BE2C (cell line): ENCODE data around the gene GET3.
"Not testable (repeated sequence)": the region's sequence is repeated elsewhere in the genome, so short reads cannot be mapped to it uniquely, and the experiment has no call there.

Experiments
- DNase-seq: peaks from one replicate; pipeline ENCODE4 v3.0.0-alpha.2; 2020
- H3K27me3 ChIP-seq: fragments of 250-450 bp; sonication (Bioruptor Pico); 2 replicates; pipeline ENCODE4 v1.5.1; 2020; ENCODE audit warnings: mild to moderate bottlenecking
- H3K36me3 ChIP-seq: fragments of 250-450 bp; sonication (Bioruptor Pico); 2 replicates; pipeline ENCODE4 v1.5.1; 2020; ENCODE audit warnings: mild to moderate bottlenecking
- H3K4me1 ChIP-seq: fragments of 250-450 bp; sonication (Bioruptor Pico); 2 replicates; pipeline ENCODE4 v1.5.1; 2020
- H3K4me3 ChIP-seq: 2 replicates; pipeline ENCODE4 v1.5.1; 2011; ENCODE audit warnings: low read depth, low read length
- H3K9me3 ChIP-seq: fragments of 250-450 bp; sonication (Bioruptor Pico); 2 replicates; pipeline ENCODE4 v1.5.1; 2020
- TF ChIP-seq, protein P1 (sequence below): IDR thresholded peaks from 2 replicates; pipeline ENCODE4 v1.5.1; 2012; ENCODE audit warnings: mild to moderate bottlenecking, low read depth, low read length

Gene GET3

DNA sequence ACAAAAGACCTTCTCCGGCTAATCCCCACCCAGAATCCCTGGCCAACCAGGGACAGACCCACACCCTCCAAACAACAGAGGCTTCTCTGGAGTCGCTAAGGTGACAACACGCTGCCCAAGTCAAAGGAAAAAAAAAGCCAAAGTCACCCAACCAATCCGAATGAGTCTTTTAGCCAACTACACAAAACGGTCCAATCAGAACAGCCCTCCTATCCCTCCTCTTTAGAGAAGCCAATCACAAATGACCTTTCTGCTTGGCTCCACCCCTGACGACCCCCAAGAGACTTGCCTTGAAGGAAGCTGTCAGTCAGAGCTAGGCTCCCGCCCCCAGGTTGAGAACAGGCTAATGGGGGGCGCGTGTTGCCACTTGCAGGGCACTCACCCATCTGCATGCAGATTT, 34.3 kb upstream of the GET3 start:
- H3K27me3 ChIP-seq, result no peaks in the 10 kb centered on the region
- no peaks in the 10 kb centered on the region for H3K9me3 ChIP-seq
- peaks cover 6% of the 10 kb centered on the region for H3K4me1 ChIP-seq
- DNase-seq, result peak; percentile 85
- H3K36me3 ChIP-seq, result peaks cover 90% of the 10 kb centered on the region
- TF ChIP-seq, protein P1, sequence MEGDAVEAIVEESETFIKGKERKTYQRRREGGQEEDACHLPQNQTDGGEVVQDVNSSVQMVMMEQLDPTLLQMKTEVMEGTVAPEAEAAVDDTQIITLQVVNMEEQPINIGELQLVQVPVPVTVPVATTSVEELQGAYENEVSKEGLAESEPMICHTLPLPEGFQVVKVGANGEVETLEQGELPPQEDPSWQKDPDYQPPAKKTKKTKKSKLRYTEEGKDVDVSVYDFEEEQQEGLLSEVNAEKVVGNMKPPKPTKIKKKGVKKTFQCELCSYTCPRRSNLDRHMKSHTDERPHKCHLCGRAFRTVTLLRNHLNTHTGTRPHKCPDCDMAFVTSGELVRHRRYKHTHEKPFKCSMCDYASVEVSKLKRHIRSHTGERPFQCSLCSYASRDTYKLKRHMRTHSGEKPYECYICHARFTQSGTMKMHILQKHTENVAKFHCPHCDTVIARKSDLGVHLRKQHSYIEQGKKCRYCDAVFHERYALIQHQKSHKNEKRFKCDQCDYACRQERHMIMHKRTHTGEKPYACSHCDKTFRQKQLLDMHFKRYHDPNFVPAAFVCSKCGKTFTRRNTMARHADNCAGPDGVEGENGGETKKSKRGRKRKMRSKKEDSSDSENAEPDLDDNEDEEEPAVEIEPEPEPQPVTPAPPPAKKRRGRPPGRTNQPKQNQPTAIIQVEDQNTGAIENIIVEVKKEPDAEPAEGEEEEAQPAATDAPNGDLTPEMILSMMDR, result no peak
- no peak overlapping the region for H3K4me3 ChIP-seq

DNA sequence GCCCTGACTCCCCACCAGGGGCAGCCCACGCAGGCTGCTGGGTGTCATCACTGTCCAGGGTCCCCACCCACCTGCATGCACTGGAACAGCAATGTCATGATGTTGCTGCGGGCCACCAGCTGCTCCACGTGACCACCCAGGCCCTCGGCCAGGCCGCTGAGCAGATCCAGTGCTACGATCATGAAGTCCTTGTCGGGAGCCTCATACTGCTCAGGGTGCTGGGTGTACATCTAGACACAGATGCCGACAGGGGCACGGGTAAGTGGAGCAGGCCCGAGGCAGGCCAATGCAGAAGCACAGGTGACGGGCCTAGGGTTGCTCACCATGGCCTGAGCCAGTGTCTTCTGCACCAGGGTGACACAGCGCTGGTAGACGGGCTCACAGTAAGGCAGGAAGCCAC, 32.1 kb upstream of the GET3 start:
- TF ChIP-seq, protein P1, result no peak
- Histone ChIP-seq H3K27me3 (no peaks in the 10 kb centered on the region), H3K4me1 (peaks cover 6% of the 10 kb centered on the region), H3K9me3 (no peaks in the 10 kb centered on the region), H3K36me3 (peaks cover 95% of the 10 kb centered on the region), H3K4me3 (no peak overlapping the region)
- no peak for DNase-seq

DNA sequence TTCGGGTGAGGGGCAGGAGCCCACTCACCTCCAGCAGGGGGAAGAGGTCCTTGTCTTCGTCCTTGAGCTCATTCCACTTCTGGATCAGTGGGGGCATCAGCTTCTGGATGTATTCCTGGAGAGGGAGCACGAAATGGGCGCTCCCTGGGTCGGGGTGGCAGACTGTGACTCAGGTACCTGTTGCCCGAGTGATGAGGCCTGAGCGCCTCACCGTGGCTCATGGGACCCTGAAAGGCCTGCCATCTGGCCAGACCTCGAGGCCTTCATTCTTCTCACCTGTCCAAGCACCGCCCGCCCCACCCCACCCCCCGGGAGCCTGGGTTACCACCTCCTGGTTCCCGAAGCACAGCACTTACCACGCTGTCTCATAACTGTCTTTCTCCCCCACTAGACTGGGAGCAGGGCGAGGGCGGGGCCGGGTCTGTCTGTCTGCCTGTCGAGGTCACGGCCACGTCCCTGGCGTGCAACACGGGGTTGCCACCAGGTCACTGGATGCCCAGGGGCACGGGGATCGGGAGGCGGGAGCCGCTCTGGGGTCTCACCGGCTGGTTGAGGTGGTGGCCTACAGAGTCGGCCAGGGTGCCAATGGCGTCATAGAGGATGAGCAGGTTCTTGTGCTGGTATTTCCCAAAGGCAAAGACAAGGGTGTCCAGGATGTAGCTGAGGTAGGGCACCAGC, 31.5 kb upstream of the GET3 start:
- peaks cover 6% of the 10 kb centered on the region for H3K4me1 ChIP-seq
- DNase-seq, result no peak
- no peaks in the 10 kb centered on the region for H3K27me3 ChIP-seq
- H3K9me3 ChIP-seq, result no peaks in the 10 kb centered on the region
- H3K4me3 ChIP-seq, result no peak overlapping the region
- TF ChIP-seq, protein P1, result no peak
- H3K36me3 ChIP-seq, result peaks cover 97% of the 10 kb centered on the region

DNA sequence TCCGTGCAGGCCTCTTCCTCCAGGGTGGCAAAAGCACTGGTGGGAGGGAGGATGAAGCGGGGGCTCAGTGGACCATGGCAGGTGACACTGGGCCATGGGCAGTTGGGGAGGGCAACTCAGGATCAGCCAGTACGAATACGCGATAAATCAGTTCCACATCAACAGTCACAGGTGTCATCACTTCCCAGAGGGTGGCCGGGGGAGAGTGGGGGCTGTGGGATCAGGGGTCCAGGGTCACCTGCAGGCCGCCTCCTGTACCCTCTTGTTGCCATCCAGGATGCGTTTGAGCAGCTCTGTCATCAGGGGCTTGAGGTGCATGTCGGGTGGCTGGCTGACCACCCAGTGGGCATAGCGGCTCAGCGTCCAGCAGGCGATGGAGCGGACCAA, 31.0 kb upstream of the GET3 start:
- no peak for DNase-seq
- Histone ChIP-seq H3K27me3 (no peaks in the 10 kb centered on the region), H3K4me3 (no peak overlapping the region), H3K9me3 (no peaks in the 10 kb centered on the region), H3K36me3 (peaks cover 97% of the 10 kb centered on the region), H3K4me1 (peaks cover 6% of the 10 kb centered on the region)
- TF ChIP-seq, protein P1, result no peak

DNA sequence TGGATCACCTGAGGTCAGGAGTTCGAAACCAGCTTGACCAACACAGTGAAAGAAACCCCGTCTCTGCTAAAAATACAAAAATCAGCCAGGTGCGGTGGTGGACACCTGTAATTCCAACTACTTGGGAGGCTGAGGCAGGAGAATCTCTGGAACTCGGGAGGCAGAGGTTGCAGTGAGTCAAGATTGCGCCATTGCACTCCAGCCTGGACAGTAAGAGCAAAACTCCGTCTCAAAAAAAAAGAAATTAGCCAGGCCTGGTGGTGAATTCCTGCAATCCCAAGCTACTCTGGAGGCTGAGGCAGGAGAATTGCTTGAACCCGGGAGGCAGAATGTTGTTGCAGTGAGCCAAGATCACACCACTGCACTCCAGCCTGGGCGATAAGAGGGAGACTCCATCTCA, 28.7 kb upstream of the GET3 start:
- Histone ChIP-seq H3K27me3 (no peaks in the 10 kb centered on the region), H3K9me3 (no peaks in the 10 kb centered on the region), H3K4me3 (no peak overlapping the region), H3K36me3 (peaks cover 94% of the 10 kb centered on the region), H3K4me1 (no peaks in the 10 kb centered on the region)
- no peak for DNase-seq
- TF ChIP-seq, protein P1, result no peak

DNA sequence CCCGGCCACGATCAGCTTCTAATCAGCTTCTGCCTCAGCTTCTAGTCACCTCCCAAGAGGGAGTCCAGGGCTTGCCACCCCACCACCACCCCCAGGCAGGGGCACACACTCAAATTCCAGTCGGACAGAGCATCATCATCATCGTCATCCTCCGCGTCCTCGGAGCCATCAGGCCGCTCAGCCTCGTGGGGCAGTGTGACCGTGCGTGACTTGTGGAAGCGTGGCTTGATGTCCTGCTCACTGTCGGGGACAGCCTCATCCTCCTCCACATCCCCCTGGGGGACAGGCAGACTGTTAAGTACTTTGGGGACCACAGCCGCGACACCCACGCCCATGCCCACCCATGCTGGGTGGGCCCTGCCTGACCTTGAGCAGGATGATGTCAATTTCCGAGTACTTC, 26.1 kb upstream of the GET3 start:
- TF ChIP-seq, protein P1, result no peak
- H3K27me3 ChIP-seq, result no peaks in the 10 kb centered on the region
- no peaks in the 10 kb centered on the region for H3K4me1 ChIP-seq
- DNase-seq, result no peak
- H3K9me3 ChIP-seq, result no peaks in the 10 kb centered on the region
- H3K4me3 ChIP-seq, result no peak overlapping the region
- H3K36me3 ChIP-seq, result peaks cover 94% of the 10 kb centered on the region

DNA sequence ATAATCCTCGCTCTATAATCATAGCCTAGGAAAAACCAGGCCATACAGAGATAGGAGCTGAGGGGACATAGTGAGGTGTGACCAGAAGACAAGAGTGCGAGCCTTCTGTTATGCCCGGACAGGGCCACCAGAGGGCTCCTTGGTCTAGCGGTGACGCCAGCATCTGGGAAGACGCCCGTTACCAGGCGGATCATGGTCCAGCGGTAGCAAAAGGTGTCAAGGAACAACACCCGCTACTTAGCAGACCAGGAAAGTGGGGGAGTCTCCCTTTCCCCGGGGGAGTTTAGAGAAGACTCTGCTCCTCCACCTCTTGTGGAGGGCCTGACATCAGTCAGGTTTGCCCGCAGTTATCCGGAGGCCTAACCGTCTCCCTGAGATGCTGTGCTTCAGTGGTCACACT, 25.2 kb upstream of the GET3 start:
- H3K4me1 ChIP-seq, H3K9me3 ChIP-seq, H3K4me3 ChIP-seq, DNase-seq, H3K27me3 ChIP-seq: not testable (repeated sequence)
- H3K36me3 ChIP-seq, result peaks cover 94% of the 10 kb centered on the region

DNA sequence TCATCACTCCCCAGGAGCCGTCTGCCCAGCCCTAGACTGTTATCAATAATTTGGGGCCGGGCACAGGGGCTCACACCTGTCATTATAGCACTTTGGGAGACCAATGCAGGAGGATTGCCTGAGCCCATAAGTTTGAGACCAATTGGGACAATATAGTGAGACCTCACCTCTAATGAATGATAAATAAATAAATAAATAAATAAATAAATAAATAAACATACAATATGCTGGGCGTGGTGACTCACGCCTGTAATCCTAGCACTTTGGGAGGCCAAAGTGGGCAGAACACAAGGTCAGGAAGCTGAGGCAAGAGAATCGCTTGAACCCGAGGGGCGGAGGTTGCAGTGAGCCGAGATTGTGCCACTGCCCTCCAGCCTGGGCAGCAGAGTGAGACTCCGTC, 24.0 kb upstream of the GET3 start:
- not testable (repeated sequence) for H3K4me1 ChIP-seq, H3K9me3 ChIP-seq, DNase-seq, H3K4me3 ChIP-seq, H3K27me3 ChIP-seq
- peaks cover 97% of the 10 kb centered on the region for H3K36me3 ChIP-seq
